AG04450 (cell line): ENCODE results near the gene RTF2. TPM values are rescaled to one million over a fixed set of nuclear protein-coding genes. Genes with fewer than 3 reads are reported as not detected.
"Not testable (repeated sequence)": the region's sequence is repeated elsewhere in the genome, so short reads cannot be mapped to it uniquely, and the experiment has no call there.

Experiments used
- CTCF ChIA-PET: fragments of 300-600, 350-600 bp; formaldehyde crosslinking; extraction: SDS; loops from one replicate; lab custom pipeline; 2022; ENCODE audit warnings: antibody characterized with exemption, inconsistent platforms; lab: Charles Lee
- POLR2A ChIA-PET: fragments of 350-600 bp; formaldehyde crosslinking; extraction: SDS; loops from one replicate; lab custom pipeline; 2021; ENCODE audit warnings: antibody characterized with exemption, inconsistent platforms; lab: Yijun Ruan, JAX
- DNase-seq: peaks from one replicate; pipeline ENCODE4 v3.0.0-alpha.2; 2011; ENCODE audit warnings: low read depth, low spot score
- H3K27ac ChIP-seq: one replicate; pipeline ENCODE4 v1.5.1; 2012; ENCODE audit warnings: low read depth, low read length, control low read depth
- H3K27me3 ChIP-seq: one replicate; pipeline ENCODE4 v1.6.0; 2012; ENCODE audit warnings: low read length; ENCODE audit not compliant: control insufficient read depth, insufficient read depth
- H3K4me3 ChIP-seq: 2 replicates; pipeline ENCODE4 v1.5.1; 2011; ENCODE audit warnings: mild to moderate bottlenecking, low read depth, low read length, control low read depth
- H3K9me3 ChIP-seq: 2 replicates; pipeline ENCODE4 v1.5.1; 2012; ENCODE audit warnings: low read length; ENCODE audit not compliant: control insufficient read depth, insufficient read depth
- CTCF ChIP-seq: IDR thresholded peaks from 2 replicates; pipeline ENCODE4 v1.5.1; 2011; ENCODE audit warnings: low read depth, low read length, control low read depth, inconsistent platforms
- polyA plus RNA-seq: library from polyadenylated mRNA; depleted of rRNA; stranded (reverse); fragments of >200 nt; gene quantifications from 2 replicates; pipeline ENCODE4 v1.2.3, GENCODE V29; 2011

RTF2 gene
- polyA plus RNA-seq, 1 experiment = 147 TPM

GRCh38 chr20:56518126-56518525 is 49.7 kb downstream of the RTF2 start:
- Histone ChIP-seq H3K4me3 (no peak overlapping the region), H3K27ac (no peak overlapping the region), H3K27me3 (no peaks in the 10 kb centered on the region), H3K9me3 (peaks cover 16% of the 10 kb centered on the region)
- no peak for DNase-seq
- no peak for TF ChIP-seq CTCF
- POLR2A ChIA-PET = no interaction called here
- CTCF ChIA-PET = no interaction called here

- POLR2A ChIA-PET = no interaction called here
- no peaks in the 10 kb centered on the region for H3K27me3 ChIP-seq
- H3K9me3 ChIP-seq = peaks cover 16% of the 10 kb centered on the region
- H3K27ac ChIP-seq = no peak overlapping the region
- DNase-seq = no peak
- no peak for TF ChIP-seq CTCF
- CTCF ChIA-PET = no interaction called here
- no peak overlapping the region for H3K4me3 ChIP-seq
Observed at GRCh38 chr20:56518721-56519398, 50.4 kb downstream of the RTF2 start.

GRCh38 chr20:56519551-56519950 is 51.1 kb downstream of the RTF2 start:
- no peak overlapping the region for H3K27ac ChIP-seq
- no peak overlapping the region for H3K4me3 ChIP-seq
- ChIA-PET CTCF (no interaction called here), POLR2A (no interaction called here)
- peaks cover 16% of the 10 kb centered on the region for H3K9me3 ChIP-seq
- no peaks in the 10 kb centered on the region for H3K27me3 ChIP-seq
- TF ChIP-seq CTCF = no peak
- no peak for DNase-seq

GRCh38 chr20:56520180-56520579 is 51.8 kb downstream of the RTF2 start:
- H3K27me3 ChIP-seq = no peaks in the 10 kb centered on the region
- H3K27ac ChIP-seq = no peak overlapping the region
- DNase-seq = no peak
- POLR2A ChIA-PET = no interaction called here
- H3K4me3 ChIP-seq = no peak overlapping the region
- TF ChIP-seq CTCF = no peak
- H3K9me3 ChIP-seq = peaks cover 16% of the 10 kb centered on the region
- CTCF ChIA-PET = no interaction called here

GRCh38 chr20:56520746-56521354 is 52.4 kb downstream of the RTF2 start:
- CTCF ChIA-PET, POLR2A ChIA-PET, DNase-seq, H3K27me3 ChIP-seq, H3K27ac ChIP-seq, H3K4me3 ChIP-seq: not testable (repeated sequence)
- peaks cover 16% of the 10 kb centered on the region for H3K9me3 ChIP-seq
